HG03354 (cell line): ENCODE data around the gene MRTFA.

Experiments
- ATAC-seq: cut with Tn5 transposase; IDR thresholded peaks from one replicate; pipeline ENCODE4 v1.9.1; 2021; ENCODE audit warnings: mild to moderate bottlenecking; ENCODE audit not compliant: unreplicated experiment, poor library complexity, severe bottlenecking

MRTFA gene

DNA sequence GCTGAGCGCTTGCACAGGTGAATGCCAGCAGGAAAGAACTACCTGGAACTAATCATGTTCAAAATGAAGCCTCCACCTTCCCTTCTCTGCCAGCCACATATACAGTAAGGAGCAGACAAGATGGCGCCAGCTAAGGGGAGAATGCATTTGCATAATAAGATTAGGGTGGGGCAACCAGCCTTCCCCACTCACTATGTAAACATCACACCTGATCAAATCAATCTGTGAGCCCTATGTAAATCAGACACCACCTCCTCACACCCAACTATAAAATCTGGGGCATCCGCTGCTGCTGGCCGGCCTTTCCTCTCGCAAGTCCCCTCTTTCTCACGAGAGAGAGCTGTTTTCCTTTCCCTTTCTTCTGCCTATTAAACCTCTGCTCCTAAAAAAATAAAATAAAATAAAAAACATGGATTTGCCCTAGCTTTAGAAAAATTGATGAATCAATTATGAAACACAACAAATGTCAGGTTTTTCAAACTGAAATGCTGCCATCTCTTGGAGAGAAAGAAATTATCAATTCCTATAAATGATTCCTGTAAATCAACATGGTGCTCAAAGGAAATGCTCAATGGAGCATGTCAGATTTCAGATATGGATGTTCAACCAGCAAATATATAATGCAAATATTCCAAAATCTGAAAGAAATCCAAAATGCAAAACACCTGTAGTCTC is 157.3 kb downstream of the MRTFA start:
- ATAC-seq, result no peak

DNA sequence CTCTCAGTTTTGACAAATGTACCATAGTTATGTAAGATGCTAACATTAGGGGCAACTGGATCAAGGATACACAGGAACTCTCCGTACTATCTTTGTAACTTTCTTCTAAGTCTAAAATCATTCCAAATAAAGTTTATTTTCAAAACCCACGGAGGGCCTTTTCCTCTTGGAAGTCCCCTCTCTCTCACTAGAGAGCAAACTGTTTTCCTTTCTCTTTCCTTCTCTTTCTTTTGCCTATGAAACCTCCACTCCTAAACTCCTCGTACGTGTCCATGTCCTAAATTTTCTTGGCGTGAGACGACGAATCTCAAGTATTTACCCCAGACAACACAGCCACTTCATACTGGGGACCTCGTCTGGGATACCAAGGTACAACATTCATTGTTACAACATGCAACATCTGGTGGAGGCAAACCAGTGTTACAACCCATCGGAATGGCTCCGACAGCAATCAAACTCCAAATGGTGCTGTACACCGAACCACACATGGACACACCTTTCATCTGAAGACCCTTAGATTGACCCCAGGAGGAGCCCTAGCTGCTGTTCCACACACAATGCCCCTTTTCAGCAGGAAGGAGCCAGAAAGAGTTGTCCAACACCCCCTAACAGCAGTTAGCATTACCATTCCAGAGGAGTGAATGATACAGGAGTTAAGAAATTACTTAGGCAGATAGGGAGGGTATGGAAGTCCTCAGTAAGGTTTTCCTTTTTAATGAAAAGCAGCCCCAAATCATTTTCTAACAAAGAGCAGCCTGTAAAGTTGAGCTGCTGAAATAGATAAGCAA is 158.0 kb downstream of the MRTFA start:
- no peak for ATAC-seq

DNA sequence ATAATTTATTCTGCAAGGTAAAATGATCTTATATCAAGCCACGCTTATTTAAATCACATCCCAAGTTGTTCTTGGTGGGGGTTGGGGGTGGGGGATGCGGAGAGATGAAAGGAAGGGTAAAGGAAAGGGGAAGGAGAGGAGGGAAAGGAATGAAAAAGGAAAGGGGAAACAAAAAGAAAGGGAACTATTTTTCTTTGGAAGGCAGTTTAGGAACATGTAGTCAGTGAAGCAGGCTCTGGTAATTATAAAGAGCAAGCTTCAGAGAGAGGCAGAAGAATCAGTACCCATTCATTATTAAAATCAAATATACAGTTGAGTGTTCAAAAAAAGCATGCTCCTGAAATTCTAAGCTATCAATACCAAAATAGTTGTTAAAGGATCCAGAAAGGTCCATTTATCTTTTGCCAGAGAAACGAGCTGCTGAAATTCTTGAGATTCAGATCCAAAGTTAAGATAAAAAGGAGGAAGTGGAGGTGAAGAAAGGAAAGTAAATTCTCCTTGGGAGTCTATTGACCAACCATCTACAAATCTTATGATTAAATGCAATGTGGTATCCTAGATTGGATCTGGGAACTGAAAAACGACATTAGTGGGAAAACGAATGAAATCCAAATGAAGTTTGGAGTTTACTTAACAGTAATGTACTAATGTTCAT is 158.7 kb downstream of the MRTFA start:
- no peak for ATAC-seq

DNA sequence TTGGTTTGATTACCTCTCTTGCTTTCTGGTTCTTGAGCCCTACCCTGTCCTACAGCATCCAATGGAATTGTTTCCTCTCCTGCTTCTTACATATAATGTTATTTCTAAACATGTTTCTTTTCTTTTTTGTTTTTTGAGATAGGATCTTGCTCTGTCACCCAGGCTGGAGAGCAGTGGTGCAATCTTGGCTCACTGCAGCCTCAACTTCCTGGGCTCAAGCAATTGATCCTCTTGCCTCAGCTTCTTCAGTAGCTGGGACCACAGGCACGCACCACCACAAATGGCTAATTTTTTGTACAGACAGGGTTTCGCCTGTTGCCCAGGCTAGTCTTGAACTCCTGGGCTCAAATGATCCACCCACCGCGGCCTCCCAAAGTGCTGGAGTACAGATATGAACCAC is 160.2 kb downstream of the MRTFA start:
- no peak for ATAC-seq

DNA sequence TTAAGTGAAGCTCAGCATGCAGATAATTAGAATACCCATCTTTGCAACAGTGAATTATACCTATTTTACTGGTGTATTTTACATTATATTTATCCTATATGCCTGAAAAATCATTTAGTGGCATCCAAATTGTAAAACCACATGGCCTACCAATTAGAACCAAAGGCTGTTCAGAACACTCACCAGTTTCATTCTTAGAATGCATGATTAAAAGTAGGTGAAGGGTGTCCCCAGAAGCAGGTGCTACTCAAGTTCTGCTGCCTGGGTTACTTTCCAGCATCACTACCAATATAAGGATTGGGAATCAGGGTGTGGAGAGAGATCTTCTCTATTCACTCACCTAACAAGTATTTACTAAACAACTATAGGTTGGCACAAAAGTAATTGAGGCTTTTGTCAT is 162.8 kb downstream of the MRTFA start:
- no peak for ATAC-seq

DNA sequence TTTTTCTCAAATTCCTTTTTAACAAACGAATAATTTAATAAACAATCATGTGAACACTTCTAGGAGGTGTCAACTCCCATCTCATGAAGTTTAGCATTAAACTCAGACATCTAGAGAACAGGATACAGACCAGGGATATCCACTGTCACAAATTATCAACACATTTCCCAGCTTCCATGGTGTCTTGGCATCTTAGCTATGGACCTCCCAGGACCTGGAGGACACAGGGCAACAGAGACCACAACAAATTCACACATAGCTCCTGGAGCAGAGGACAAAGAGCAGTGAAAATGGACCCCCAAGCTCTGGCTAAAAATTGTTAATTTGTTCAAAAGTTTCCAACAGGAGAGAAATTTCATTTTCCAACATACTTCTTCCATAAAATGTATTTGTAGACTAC is 163.9 kb downstream of the MRTFA start:
- no peak for ATAC-seq

DNA sequence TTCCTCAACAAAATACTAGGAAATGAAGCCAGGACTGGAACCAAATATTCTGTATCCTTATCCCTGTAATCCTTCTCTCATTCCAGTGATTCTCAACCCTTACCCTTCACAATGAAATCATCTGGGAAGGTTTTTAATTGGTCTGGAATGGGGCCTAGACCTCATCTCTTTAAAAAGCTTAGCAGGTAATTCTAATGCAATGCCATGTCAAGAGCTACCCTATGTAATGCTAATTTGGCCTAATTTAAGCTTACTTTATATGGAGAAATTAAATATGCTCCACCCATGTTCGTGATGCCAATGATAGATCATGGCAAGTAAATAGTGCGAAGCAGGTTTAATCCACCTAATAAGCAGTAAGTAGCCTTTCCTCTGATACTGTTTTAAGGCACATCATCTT is 164.5 kb downstream of the MRTFA start:
- no peak for ATAC-seq

DNA sequence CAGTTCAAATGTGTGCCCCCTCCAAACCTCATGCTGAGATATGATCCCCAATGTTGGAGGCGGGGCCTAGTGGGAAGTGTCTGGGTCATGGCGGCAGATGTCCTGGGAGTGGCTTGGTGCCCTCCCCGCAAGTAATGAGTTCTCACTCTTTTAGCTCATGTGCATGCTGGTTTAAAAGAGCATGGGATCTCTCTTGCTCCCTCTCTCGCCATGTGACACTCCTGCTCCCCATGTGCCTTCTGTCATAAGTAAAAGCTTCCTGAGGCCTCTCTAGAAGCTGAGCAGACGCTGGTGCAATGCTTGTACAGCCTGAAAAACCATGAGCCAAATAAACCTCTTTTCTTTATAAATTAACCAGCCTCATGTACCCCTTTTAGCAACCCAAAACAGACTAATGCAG is 167.3 kb downstream of the MRTFA start:
- ATAC-seq, result no peak

DNA sequence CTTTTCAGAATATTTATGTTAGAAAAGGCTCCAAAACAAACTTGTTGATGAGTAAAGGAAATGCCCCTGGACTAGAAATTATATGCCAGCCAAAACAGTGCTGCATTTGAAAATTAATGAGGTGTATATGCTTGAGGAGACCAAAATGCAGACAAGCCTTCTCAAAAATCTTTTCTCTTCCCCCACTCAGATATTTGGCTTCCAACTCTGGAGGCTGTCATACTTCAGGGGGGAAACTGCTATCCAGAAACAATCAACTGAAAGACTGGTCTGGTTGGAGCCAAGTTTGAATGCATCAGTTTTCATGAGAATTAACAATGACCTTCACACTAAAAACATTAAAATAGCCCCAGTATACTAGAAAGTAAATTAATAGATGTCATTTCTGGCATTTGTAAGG is 167.9 kb downstream of the MRTFA start:
- ATAC-seq, result no peak

DNA sequence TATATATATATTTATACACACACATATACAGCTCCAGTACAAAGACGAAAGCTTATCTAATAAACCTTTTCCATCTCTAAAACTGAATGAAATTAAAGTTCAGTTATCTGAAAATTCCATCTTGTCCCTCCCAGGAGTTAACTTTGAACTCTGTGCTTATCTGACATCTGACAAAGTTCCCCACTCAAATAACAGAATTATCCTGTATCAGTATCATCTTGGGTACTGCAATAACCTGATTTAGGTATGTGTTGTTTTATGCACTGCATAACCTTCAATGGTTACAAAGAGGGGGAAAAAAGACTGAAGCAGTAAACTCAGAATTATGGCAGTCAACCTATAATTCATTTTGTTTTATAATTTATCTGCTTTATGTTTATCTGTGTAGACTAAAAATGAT is 169.5 kb downstream of the MRTFA start:
- ATAC-seq, result no peak

DNA sequence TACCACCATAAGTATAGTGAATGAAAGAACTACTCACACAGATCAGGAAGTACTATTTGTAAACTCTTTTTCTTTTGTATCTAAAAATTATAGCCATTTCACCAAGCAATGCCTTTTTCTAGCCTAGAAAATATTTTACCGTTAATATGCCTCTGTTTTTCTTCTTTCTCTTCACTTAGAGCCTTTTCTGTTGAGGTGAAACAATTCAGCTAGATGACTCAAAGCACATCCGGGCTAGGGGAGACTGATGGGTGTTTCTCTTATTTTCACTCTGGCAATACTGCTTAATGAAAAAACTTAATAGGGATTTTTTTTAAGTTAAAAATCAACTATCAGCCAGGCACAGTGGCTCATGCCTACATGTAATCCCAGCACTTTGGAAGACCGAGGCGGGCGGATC is 172.8 kb downstream of the MRTFA start:
- peak; percentile 50 for ATAC-seq

DNA sequence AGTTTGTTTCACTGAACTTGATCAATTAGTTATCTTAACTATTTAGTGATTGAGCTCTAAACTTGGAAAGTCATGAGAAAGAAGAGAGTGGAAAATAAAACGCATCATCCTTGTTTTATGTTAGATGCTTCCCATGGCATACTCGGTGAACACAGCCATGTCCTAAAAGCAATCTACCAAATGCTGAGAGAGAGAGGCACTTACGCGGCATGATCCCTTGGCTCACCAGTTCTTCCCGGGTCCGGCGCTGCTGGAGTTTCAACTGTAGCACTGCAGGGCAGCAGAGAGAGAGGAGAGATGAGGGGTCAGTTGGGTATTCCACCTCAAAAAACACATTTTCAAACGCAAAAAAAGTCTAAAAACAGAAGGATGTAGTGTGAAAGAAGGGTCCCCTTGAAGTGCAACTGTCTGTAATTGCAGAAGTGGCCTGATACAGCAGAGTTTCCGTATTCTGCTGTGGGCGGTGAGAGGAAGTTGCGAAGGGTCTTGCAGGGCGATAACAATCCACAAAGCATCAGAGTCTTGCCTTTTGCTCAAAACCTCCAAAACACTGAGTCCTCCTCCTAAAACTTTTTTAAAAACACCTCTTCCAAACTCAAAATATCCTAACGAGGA is 173.4 kb downstream of the MRTFA start:
- peak; percentile 81 for ATAC-seq

DNA sequence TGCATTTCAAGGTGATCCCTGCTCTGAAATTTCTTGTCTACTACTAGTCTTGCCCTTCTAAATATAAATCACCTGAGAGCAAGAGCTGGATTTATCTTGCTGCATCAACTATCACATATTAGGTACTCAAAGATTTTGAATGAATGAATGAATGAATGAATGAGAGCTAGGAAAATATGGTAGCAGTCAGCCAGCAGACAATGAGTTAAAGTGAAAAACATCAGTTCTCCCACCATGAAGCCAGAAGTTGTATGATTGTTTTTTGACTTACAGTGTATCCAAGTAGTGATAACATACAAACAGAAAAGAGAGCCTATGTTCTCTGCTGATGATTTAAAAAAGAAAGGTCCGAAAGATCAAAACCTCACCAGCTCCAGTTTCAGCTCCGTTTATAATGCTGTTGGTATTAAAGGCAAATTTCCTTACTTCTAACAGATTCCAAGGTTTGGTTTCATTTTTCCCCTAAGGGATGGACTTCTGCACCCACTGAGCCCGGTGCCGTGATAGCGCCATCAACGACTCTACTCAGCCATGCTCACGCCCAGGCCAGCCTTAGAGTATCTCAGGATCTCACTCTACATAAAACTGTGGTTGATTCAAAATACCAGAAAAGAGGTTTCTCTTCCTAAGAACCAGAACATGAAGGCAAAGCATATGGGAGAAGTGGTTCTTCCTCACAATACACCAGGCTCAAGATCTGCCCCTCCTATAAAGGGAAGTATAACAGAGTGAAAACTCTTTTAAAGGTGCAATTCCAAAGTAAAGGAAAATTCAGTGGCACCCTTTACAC is 174.1 kb downstream of the MRTFA start:
- ATAC-seq, result peak; percentile 46

DNA sequence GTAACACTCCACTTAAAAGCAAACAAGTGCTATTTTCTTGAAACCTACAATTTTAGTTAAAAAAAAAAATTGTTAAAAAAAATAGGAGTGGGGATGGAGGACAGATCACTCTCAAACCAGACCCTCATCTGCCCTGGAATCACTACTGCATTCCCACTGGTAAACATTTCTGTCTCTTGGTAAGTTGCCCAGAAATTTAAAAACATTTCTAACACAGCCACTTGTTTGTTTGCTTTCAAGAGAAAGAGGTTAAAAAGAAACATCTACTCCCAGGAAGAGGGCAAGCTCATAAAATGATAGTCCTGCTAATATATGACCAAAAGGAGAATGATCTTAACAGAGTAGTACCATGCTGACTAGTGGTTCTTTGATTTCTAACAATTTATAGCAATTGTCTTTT is 182.8 kb downstream of the MRTFA start:
- ATAC-seq, result no peak

DNA sequence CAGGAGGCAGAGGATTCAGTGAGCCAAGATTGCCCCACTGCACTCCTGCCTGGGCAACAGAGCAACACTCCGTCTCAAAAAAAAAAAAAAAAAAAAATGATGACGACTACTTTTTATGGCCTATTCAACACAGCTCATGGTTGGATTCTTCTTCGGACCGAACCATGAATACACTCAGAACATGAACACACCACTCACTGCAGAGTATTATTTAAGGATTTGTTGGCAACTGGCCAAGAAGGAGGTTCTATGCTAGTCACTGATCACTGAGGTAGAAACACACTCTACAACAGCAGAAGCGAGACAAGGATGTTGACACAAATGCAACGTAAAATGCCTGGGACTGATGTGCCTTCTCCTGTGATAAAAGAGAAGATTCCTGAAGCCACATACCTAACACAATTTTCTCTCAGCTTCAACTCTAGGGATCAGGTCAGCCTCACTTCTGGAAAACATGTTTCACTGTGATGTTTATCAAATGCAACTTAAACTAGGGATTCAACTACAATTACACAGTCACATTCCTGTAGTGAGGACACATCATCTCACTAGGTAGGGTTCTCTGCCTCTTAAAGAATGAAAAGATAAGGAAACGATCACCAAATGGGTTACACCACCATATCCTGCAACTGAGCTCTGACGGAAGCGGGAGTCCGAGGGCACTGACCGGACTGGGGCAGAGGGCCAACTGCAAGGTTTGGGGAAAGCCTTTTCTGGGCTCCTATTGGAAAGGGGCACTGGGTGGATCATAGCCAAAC is 183.6 kb downstream of the MRTFA start:
- no peak for ATAC-seq

DNA sequence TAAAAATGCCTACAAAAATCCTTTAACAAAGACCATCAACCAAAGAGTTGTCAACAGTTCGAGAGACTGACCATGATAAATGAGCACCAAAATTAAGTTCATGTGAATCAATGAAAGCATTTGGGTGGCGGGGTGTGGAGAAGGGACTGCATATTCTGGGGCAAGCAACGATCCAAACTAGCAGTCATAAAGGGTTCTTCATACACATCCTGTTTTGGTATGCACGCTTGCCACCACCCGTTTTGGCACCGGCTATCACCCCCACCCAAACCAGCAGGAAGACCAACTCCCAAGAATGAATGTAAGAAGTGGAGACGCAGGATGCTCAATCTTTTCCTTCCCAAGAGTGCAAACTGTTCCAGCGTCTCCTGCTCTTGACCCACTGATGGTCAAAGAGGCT is 185.3 kb downstream of the MRTFA start:
- ATAC-seq, result no peak

DNA sequence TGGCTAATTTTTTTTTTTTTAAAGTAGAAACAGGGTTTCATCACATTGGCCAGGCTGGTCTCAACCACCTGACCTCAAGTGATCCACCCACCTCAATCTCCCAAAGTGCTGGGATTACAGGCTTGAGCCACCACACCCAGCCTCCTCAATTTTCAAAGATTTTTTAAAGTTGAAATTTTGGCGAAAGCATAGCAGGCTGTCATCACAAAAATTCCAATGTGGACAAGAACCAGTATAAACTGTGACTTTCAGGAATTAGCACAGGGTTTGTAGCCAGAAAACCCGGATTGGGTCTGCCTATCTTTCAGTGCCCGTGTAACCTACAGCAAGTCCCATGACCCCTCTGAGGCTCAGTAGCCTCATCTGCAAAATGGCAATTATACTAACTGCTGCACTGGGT is 185.9 kb downstream of the MRTFA start:
- ATAC-seq, result no peak

DNA sequence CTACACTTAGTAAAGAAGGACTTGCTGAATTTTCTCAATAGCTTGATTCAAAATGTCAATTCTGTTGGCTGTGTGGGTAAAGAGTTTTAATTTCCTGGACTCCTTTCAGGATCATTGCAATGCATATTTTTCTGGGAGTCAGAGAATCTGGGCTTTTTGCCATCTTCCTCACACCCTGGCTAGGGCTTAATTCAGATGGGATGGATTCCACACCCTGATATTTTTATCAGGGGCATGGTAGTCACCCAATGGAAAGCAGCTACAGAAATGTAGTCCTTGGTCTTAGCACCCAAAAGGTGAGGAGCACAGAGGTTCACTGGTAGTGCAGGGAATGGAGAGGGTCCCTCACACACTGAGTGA is 186.9 kb downstream of the MRTFA start:
- no peak for ATAC-seq

DNA sequence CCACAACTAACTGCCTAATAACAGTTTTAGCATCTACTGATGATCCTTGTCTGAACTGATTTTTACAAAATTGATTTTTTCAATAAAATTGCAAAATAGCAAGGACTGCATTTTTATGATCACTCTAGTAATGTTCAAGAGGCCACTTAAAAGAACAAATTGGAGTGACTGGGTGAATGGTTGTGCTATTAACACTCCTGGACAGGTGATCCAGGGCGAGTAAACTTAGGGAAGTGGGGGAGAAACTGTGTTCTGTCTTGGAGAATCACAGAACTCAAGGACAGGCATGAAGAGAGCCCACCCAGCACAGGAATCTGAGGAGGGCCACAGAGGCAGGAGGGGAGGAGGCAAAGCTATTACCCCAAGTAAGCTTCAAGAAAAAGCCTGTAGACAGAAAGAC is 190.3 kb downstream of the MRTFA start:
- no peak for ATAC-seq
